GM12878 (cell line): ENCODE data around the gene SRSF12. TPM values are rescaled to one million over a fixed set of nuclear protein-coding genes. Genes with fewer than 3 reads are reported as not detected.

Experiments
- IKZF1 ChIP-seq: fragments of 450-650 bp; conservative IDR thresholded peaks from 2 replicates; pipeline ENCODE4 v1.6.1; 2017; ENCODE audit warnings: antibody characterized with exemption, mild to moderate bottlenecking
- IKZF2 ChIP-seq, 2 experiments: fragments of 450-650 bp; IDR thresholded peaks; 2 replicates each; pipeline ENCODE4 v1.6.1; 2017; ENCODE audit warnings: mild to moderate bottlenecking in 2 of 2, moderate library complexity in 2 of 2
- KDM1A ChIP-seq: fragments of 200-600 bp; sonication (generic); IDR thresholded peaks from 2 replicates; pipeline ENCODE4 v1.6.1; 2016; ENCODE audit warnings: borderline replicate concordance
- POLR2AphosphoS2 ChIP-seq: IDR thresholded peaks from 2 replicates; pipeline ENCODE4 v1.6.1; 2011; ENCODE audit warnings: low read depth, mild to moderate bottlenecking, low read length, improper control_type of control experiment, moderate library complexity
- ZNF207 ChIP-seq: fragments of 450-650 bp; IDR thresholded peaks from 2 replicates; pipeline ENCODE4 v1.6.1; 2014; ENCODE audit warnings: antibody characterized with exemption, mild to moderate bottlenecking, borderline replicate concordance
- ZNF622 ChIP-seq: fragments of 450-650 bp; IDR thresholded peaks from 2 replicates; pipeline ENCODE4 v1.6.1; 2017; ENCODE audit warnings: mild to moderate bottlenecking, inconsistent platforms
- polyA plus RNA-seq, 11 experiments: library from polyadenylated mRNA; depleted of rRNA in 4 of 11; unstranded in 6 of 11; stranded (reverse) in 5 of 11; fragments of >200 nt; fragmentation: Nextera tagmentation in 4 of 11; fragmentation: Illumina TruSeq in 1 of 11; extraction: Ambion mirVana in 4 of 11; extraction: Trizol in 1 of 11; gene quantifications; 1 replicate in 1 of 11; 2 replicates in 10 of 11; pipeline versions ENCODE4 v1.2.1 to v1.2.3, GENCODE V29; 2011 to 2016; ENCODE audit warnings: inconsistent platforms in 2 of 11, missing spikeins in 2 of 11, low read depth in 1 of 11
- total RNA-seq, 4 experiments: library from RNA; depleted of rRNA in 3 of 4; stranded (reverse); fragments of >200 nt in 3 of 4; fragmentation: Illumina TruSeq in 1 of 4; extraction: Trizol in 1 of 4; gene quantifications; 2 replicates each; pipeline versions ENCODE4 v1.2.1 to v1.2.3, GENCODE V29; 2013 to 2021
- TF ChIP-seq, protein P1 (sequence below): fragments of 450-650 bp; IDR thresholded peaks from 2 replicates; pipeline ENCODE4 v1.6.1; 2018; ENCODE audit warnings: mild to moderate bottlenecking, low read depth, moderate library complexity; ENCODE audit not compliant: partially characterized antibody
- TF ChIP-seq, protein P2 (sequence below): fragments of 450-650 bp; IDR thresholded peaks from 2 replicates; pipeline ENCODE4 v1.6.1; 2017; ENCODE audit warnings: mild to moderate bottlenecking, moderate library complexity
- TF ChIP-seq, protein P3 (sequence below): fragments of 450-650 bp; IDR thresholded peaks from 2 replicates; pipeline ENCODE4 v1.6.1; 2017; ENCODE audit warnings: antibody characterized with exemption, mild to moderate bottlenecking, moderate library complexity
- TF ChIP-seq, protein P4 (sequence below): IDR thresholded peaks from 2 replicates; pipeline ENCODE4 v1.6.1; 2012; ENCODE audit warnings: low read depth, low read length, improper control_type of control experiment

The SRSF12 gene
- total and polyA plus RNA-seq, 10 of the 15 experiments (the other 5 are each of a cell fraction or from before 2014, with no cell fraction given): 0.03 to 0.23 TPM; not detected in 8

DNA sequence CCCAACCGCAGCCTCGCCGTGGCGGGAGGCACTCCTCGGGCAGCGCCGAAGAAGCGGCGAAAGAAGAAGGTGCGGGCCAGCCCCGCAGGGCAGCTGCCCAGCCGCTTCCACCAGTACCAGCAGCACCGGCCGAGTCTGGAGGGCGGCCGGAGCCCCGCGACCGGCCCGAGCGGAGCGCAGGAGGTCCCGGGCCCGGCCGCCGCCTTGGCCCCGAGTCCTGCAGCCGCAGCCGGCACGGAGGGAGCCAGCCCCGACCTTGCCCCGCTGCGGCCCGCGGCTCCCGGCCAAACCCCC is 36.8 kb downstream of the SRSF12 start (continued):
- TF ChIP-seq, protein P1, sequence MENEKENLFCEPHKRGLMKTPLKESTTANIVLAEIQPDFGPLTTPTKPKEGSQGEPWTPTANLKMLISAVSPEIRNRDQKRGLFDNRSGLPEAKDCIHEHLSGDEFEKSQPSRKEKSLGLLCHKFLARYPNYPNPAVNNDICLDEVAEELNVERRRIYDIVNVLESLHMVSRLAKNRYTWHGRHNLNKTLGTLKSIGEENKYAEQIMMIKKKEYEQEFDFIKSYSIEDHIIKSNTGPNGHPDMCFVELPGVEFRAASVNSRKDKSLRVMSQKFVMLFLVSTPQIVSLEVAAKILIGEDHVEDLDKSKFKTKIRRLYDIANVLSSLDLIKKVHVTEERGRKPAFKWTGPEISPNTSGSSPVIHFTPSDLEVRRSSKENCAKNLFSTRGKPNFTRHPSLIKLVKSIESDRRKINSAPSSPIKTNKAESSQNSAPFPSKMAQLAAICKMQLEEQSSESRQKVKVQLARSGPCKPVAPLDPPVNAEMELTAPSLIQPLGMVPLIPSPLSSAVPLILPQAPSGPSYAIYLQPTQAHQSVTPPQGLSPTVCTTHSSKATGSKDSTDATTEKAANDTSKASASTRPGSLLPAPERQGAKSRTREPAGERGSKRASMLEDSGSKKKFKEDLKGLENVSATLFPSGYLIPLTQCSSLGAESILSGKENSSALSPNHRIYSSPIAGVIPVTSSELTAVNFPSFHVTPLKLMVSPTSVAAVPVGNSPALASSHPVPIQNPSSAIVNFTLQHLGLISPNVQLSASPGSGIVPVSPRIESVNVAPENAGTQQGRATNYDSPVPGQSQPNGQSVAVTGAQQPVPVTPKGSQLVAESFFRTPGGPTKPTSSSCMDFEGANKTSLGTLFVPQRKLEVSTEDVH: no peak
- TF ChIP-seq KDM1A (no peak), IKZF1 (0 out of 2 replicates have a peak, but pooled peaks have one; percentile 12), POLR2AphosphoS2 (no peak), IKZF2 (IDR thresholded peaks at IDR 0.05) (no peak), ZNF622 (no peak), ZNF207 (peak; percentile 19; the same call in 1 of the 2 replicates)
- TF ChIP-seq, protein P2, sequence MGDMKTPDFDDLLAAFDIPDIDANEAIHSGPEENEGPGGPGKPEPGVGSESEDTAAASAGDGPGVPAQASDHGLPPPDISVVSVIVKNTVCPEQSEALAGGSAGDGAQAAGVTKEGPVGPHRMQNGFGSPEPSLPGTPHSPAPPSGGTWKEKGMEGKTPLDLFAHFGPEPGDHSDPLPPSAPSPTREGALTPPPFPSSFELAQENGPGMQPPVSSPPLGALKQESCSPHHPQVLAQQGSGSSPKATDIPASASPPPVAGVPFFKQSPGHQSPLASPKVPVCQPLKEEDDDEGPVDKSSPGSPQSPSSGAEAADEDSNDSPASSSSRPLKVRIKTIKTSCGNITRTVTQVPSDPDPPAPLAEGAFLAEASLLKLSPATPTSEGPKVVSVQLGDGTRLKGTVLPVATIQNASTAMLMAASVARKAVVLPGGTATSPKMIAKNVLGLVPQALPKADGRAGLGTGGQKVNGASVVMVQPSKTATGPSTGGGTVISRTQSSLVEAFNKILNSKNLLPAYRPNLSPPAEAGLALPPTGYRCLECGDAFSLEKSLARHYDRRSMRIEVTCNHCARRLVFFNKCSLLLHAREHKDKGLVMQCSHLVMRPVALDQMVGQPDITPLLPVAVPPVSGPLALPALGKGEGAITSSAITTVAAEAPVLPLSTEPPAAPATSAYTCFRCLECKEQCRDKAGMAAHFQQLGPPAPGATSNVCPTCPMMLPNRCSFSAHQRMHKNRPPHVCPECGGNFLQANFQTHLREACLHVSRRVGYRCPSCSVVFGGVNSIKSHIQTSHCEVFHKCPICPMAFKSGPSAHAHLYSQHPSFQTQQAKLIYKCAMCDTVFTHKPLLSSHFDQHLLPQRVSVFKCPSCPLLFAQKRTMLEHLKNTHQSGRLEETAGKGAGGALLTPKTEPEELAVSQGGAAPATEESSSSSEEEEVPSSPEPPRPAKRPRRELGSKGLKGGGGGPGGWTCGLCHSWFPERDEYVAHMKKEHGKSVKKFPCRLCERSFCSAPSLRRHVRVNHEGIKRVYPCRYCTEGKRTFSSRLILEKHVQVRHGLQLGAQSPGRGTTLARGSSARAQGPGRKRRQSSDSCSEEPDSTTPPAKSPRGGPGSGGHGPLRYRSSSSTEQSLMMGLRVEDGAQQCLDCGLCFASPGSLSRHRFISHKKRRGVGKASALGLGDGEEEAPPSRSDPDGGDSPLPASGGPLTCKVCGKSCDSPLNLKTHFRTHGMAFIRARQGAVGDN: no peak
- TF ChIP-seq, protein P3, sequence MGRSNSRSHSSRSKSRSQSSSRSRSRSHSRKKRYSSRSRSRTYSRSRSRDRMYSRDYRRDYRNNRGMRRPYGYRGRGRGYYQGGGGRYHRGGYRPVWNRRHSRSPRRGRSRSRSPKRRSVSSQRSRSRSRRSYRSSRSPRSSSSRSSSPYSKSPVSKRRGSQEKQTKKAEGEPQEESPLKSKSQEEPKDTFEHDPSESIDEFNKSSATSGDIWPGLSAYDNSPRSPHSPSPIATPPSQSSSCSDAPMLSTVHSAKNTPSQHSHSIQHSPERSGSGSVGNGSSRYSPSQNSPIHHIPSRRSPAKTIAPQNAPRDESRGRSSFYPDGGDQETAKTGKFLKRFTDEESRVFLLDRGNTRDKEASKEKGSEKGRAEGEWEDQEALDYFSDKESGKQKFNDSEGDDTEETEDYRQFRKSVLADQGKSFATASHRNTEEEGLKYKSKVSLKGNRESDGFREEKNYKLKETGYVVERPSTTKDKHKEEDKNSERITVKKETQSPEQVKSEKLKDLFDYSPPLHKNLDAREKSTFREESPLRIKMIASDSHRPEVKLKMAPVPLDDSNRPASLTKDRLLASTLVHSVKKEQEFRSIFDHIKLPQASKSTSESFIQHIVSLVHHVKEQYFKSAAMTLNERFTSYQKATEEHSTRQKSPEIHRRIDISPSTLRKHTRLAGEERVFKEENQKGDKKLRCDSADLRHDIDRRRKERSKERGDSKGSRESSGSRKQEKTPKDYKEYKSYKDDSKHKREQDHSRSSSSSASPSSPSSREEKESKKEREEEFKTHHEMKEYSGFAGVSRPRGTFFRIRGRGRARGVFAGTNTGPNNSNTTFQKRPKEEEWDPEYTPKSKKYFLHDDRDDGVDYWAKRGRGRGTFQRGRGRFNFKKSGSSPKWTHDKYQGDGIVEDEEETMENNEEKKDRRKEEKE: no peak
- TF ChIP-seq, protein P4, sequence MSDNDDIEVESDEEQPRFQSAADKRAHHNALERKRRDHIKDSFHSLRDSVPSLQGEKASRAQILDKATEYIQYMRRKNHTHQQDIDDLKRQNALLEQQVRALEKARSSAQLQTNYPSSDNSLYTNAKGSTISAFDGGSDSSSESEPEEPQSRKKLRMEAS: no peak
- TF ChIP-seq, all 136 proteins: peak for 6
